ENCODE data around the gene CNTNAP2.
A peak's percentile ranks its signal among the peaks of the same experiment; 100 is the strongest.

CNTNAP2 gene

GRCh38 chr7:147810269-147810668, 1693.7 kb downstream of the CNTNAP2 start:
- no peak for DNase-seq

- DNase-seq: no peak
Observed at GRCh38 chr7:147811923-147812322, 1695.3 kb downstream of the CNTNAP2 start.

GRCh38 chr7:147813316-147813715, 1696.7 kb downstream of the CNTNAP2 start:
- DNase-seq: no peak

- DNase-seq: no peak
Observed at GRCh38 chr7:147818317-147818716, 1701.7 kb downstream of the CNTNAP2 start.

GRCh38 chr7:147824671-147825070, 1708.1 kb downstream of the CNTNAP2 start:
- no peak for DNase-seq

- DNase-seq: no peak
Observed at GRCh38 chr7:147829016-147829415, 1712.4 kb downstream of the CNTNAP2 start.

- DNase-seq: no peak
Observed at GRCh38 chr7:147833557-147833956, 1717.0 kb downstream of the CNTNAP2 start.

GRCh38 chr7:147833970-147834369, 1717.4 kb downstream of the CNTNAP2 start:
- DNase-seq: no peak

- DNase-seq: no peak
Observed at GRCh38 chr7:147852833-147853232, 1736.2 kb downstream of the CNTNAP2 start.

GRCh38 chr7:147857152-147858140, 1740.8 kb downstream of the CNTNAP2 start:
- DNase-seq: no peak

GRCh38 chr7:147858421-147858820, 1741.8 kb downstream of the CNTNAP2 start:
- DNase-seq: no peak

GRCh38 chr7:147859033-147859432, 1742.4 kb downstream of the CNTNAP2 start:
- DNase-seq: no peak

GRCh38 chr7:147859486-147859885, 1742.9 kb downstream of the CNTNAP2 start:
- no peak for DNase-seq

GRCh38 chr7:147861058-147861716, 1744.6 kb downstream of the CNTNAP2 start:
- DNase-seq: peak; percentile 54

GRCh38 chr7:147861945-147862344, 1745.3 kb downstream of the CNTNAP2 start:
- no peak for DNase-seq

GRCh38 chr7:147869456-147869855, 1752.9 kb downstream of the CNTNAP2 start:
- no peak for DNase-seq

- DNase-seq: no peak
Observed at GRCh38 chr7:147878912-147879661, 1762.5 kb downstream of the CNTNAP2 start.

GRCh38 chr7:147885869-147886268, 1769.3 kb downstream of the CNTNAP2 start:
- no peak for DNase-seq

- DNase-seq: no peak
Observed at GRCh38 chr7:147894271-147894670, 1777.7 kb downstream of the CNTNAP2 start.

GRCh38 chr7:147896121-147896520, 1779.5 kb downstream of the CNTNAP2 start:
- DNase-seq: no peak

- no peak for DNase-seq
Observed at GRCh38 chr7:147903536-147904218, 1787.1 kb downstream of the CNTNAP2 start.

GRCh38 chr7:147904219-147904576, 1787.6 kb downstream of the CNTNAP2 start:
- DNase-seq: no peak
